T-helper 2 cell treated with Interferon-gamma antibody and Interleukin-4, amounts not matched to agents 5 μg/mL and 100 μg/mL, for 36 hours (primary cell): ENCODE data around the gene APOL6.
"Not testable (repeated sequence)": the region's sequence is repeated elsewhere in the genome, so short reads cannot be mapped to it uniquely, and the experiment has no call there.

Source experiments
- DNase-seq: peaks from one replicate; pipeline ENCODE4 v3.0.0; 2021; ENCODE audit warnings: low spot score
- H3K27ac Mint-ChIP-seq: one replicate; pipeline ENCODE4 v1.8.0; 2021; ENCODE audit warnings: mild to moderate bottlenecking, mixed read lengths
- H3K27me3 Mint-ChIP-seq: one replicate; pipeline ENCODE4 v1.8.0; 2021; ENCODE audit warnings: low read depth, mixed read lengths
- H3K36me3 Mint-ChIP-seq: one replicate; pipeline ENCODE4 v1.8.0; 2021; ENCODE audit warnings: low read depth, mixed read lengths
- H3K4me1 Mint-ChIP-seq: one replicate; pipeline ENCODE4 v1.8.0; 2021; ENCODE audit warnings: low read depth, mixed read lengths
- H3K4me3 Mint-ChIP-seq: one replicate; pipeline ENCODE4 v1.8.0; 2022; ENCODE audit warnings: mild to moderate bottlenecking, moderate library complexity, mixed read lengths
- H3K9me3 Mint-ChIP-seq: one replicate; pipeline ENCODE4 v1.8.0; 2021; ENCODE audit warnings: mixed read lengths

The APOL6 gene

DNA sequence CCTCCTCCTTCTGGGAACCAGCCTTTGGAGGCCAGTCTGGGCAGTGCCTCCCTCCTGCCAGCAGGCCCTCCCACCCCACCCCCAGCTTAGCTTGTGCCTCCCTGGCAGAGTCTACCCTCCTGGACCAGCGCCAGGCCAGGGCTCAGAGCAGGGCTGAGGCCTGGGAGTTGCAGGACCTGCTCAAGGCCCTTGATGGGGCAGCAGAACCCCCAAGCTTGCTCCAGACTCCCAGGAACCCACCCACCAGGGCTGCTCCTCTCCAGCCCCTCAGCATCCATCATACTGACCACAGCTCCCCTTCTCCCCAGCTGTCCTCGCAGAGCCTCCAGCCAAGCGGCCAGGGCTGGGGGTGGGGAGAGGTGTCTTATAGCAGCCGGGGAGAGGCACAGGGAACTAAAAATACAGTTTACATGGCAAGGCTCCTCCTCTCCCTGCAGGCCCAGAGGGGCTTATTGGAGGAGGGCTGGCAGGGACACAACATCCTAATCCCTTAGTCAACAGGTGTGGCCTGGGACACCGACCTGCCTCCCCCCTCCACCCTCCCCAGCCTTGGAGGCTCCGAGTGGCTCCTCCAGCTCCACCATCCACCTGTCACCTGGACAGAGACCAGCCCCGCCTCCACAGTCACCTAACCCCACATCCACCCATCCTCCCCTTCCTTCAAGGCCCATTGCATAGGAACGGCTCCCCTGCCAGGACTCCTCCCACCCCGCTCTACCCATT lies 25.9 kb upstream of the APOL6 start:
- DNase-seq: no peak
- peaks cover 7% of the 10 kb centered on the region for H3K4me1 Mint-ChIP-seq
- H3K27ac Mint-ChIP-seq: no peak overlapping the region
- H3K27me3 Mint-ChIP-seq: peaks cover 2% of the 10 kb centered on the region
- H3K36me3 Mint-ChIP-seq: no peaks in the 10 kb centered on the region
- no peaks in the 10 kb centered on the region for H3K9me3 Mint-ChIP-seq
- no peak overlapping the region for H3K4me3 Mint-ChIP-seq

GRCh38 chr22:35623885-35624284 lies 24.4 kb upstream of the APOL6 start:
- H3K36me3 Mint-ChIP-seq, H3K4me3 Mint-ChIP-seq, H3K27me3 Mint-ChIP-seq, H3K9me3 Mint-ChIP-seq, DNase-seq, H3K27ac Mint-ChIP-seq: not testable (repeated sequence)
- peaks cover 16% of the 10 kb centered on the region for H3K4me1 Mint-ChIP-seq

DNA sequence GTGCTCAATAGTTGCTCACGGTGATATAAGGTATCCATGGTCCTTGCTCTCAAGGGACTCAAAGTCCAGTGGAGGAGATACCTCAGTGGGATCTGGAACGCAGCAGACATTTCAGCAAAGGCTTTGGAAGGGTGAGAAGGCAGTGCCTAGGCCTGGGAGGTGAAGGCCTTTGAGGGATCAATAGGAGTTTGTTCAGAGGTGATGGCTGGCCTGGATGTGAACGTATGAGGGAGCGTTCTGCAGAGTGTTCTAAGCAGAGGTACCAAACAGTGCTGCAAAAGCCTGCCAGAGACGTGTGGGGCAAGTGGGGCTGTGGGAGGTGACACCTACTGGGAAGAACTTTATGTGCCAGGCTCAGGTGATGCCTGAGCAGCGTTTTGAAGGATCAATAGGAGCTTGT lies 23.7 kb upstream of the APOL6 start:
- Mint-ChIP-seq H3K27me3 (peaks cover 2% of the 10 kb centered on the region), H3K27ac (no peak overlapping the region), H3K4me3 (no peak overlapping the region), H3K4me1 (peaks cover 19% of the 10 kb centered on the region), H3K9me3 (no peaks in the 10 kb centered on the region), H3K36me3 (peaks cover 1% of the 10 kb centered on the region)
- DNase-seq: no peak

- Mint-ChIP-seq H3K9me3 (no peaks in the 10 kb centered on the region), H3K36me3 (peaks cover 1% of the 10 kb centered on the region), H3K4me3 (no peak overlapping the region), H3K27ac (no peak overlapping the region), H3K4me1 (peaks cover 27% of the 10 kb centered on the region), H3K27me3 (peaks cover 2% of the 10 kb centered on the region)
- DNase-seq: no peak
Observed at GRCh38 chr22:35625763-35626432, 22.3 kb upstream of the APOL6 start.

- H3K4me1 Mint-ChIP-seq: peaks cover 27% of the 10 kb centered on the region
- H3K36me3 Mint-ChIP-seq: peaks cover 1% of the 10 kb centered on the region
- peaks cover 2% of the 10 kb centered on the region for H3K27me3 Mint-ChIP-seq
- peak overlapping the region; percentile 83 for H3K4me3 Mint-ChIP-seq
- H3K27ac Mint-ChIP-seq: peak overlapping the region; percentile 72
- H3K9me3 Mint-ChIP-seq: no peaks in the 10 kb centered on the region
- peak; percentile 47 for DNase-seq
Observed at GRCh38 chr22:35627267-35628041, 20.8 kb upstream of the APOL6 start.

GRCh38 chr22:35628732-35629131 lies 19.5 kb upstream of the APOL6 start:
- Mint-ChIP-seq H3K9me3 (no peaks in the 10 kb centered on the region), H3K4me1 (peaks cover 30% of the 10 kb centered on the region), H3K36me3 (peaks cover 1% of the 10 kb centered on the region), H3K27ac (peak overlapping the region; percentile 31), H3K27me3 (peaks cover 2% of the 10 kb centered on the region), H3K4me3 (no peak overlapping the region)
- no peak for DNase-seq

GRCh38 chr22:35629406-35630216 lies 18.6 kb upstream of the APOL6 start:
- no peaks in the 10 kb centered on the region for H3K9me3 Mint-ChIP-seq

DNA sequence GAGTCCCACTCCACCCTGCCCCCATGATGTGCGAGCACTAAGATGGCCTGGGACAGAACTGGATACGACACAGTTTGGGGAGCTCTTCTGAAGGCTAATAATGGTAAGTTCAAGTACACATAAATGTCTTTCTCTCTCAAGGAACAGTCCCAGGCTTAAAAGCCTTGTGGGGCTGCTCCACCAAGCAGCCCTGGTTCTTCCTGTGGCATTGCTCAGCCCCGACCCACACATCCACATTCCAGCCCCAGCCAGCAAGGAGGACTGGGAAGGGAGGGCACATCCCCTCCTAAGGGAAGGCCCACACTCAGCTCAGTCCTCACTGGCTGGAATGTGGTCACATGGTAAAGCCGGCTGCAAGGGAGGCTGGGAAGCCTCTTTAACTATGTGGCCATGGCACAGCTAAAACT lies 17.9 kb upstream of the APOL6 start:
- Mint-ChIP-seq H3K27ac (peak overlapping the region; percentile 16), H3K36me3 (peaks cover 1% of the 10 kb centered on the region), H3K27me3 (peaks cover 6% of the 10 kb centered on the region), H3K9me3 (no peaks in the 10 kb centered on the region), H3K4me3 (no peak overlapping the region), H3K4me1 (peaks cover 42% of the 10 kb centered on the region)
- DNase-seq: no peak

More at GRCh38 chr22:35629406-35630216, 18.6 kb upstream of the APOL6 start:
- peaks cover 1% of the 10 kb centered on the region for H3K36me3 Mint-ChIP-seq
- H3K4me1 Mint-ChIP-seq: peaks cover 37% of the 10 kb centered on the region
- peak overlapping the region; percentile 62 for H3K27ac Mint-ChIP-seq
- H3K27me3 Mint-ChIP-seq: peaks cover 2% of the 10 kb centered on the region
- peak overlapping the region; percentile 16 for H3K4me3 Mint-ChIP-seq
- DNase-seq: peak; percentile 81

- Mint-ChIP-seq H3K36me3 (peaks cover 1% of the 10 kb centered on the region), H3K27ac (no peak overlapping the region), H3K4me3 (no peak overlapping the region), H3K4me1 (peaks cover 42% of the 10 kb centered on the region), H3K27me3 (peaks cover 4% of the 10 kb centered on the region), H3K9me3 (no peaks in the 10 kb centered on the region)
- DNase-seq: no peak
Observed at GRCh38 chr22:35630891-35631290, 17.4 kb upstream of the APOL6 start.

DNA sequence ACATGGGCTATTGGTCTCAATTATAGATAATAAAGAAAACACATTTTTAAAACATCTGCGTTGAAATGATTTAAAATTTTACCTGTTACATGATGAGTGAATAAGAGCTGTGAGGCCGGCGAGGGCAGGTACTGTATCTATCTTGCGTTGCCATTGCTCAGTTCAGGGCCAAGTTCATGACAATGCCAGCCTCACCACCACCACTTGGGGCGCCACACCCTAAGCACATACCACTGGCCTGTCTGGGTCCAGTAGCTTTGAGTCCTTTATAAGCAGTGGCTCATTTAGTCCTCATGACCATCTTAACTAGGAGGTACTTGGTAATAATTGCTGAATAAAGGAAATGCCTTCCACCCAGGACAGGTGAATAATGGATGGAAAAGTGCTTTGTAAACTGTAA lies 16.6 kb upstream of the APOL6 start:
- H3K9me3 Mint-ChIP-seq: no peaks in the 10 kb centered on the region
- peaks cover 1% of the 10 kb centered on the region for H3K36me3 Mint-ChIP-seq
- H3K4me1 Mint-ChIP-seq: peaks cover 42% of the 10 kb centered on the region
- DNase-seq: peak; percentile 21
- H3K4me3 Mint-ChIP-seq: no peak overlapping the region
- peaks cover 3% of the 10 kb centered on the region for H3K27me3 Mint-ChIP-seq
- H3K27ac Mint-ChIP-seq: no peak overlapping the region

- no peak overlapping the region for H3K27ac Mint-ChIP-seq
- H3K9me3 Mint-ChIP-seq: no peaks in the 10 kb centered on the region
- no peak overlapping the region for H3K4me3 Mint-ChIP-seq
- peaks cover 33% of the 10 kb centered on the region for H3K4me1 Mint-ChIP-seq
- DNase-seq: no peak
- H3K27me3 Mint-ChIP-seq: peaks cover 5% of the 10 kb centered on the region
- peaks cover 1% of the 10 kb centered on the region for H3K36me3 Mint-ChIP-seq
Observed at GRCh38 chr22:35632935-35633334, 15.3 kb upstream of the APOL6 start.

DNA sequence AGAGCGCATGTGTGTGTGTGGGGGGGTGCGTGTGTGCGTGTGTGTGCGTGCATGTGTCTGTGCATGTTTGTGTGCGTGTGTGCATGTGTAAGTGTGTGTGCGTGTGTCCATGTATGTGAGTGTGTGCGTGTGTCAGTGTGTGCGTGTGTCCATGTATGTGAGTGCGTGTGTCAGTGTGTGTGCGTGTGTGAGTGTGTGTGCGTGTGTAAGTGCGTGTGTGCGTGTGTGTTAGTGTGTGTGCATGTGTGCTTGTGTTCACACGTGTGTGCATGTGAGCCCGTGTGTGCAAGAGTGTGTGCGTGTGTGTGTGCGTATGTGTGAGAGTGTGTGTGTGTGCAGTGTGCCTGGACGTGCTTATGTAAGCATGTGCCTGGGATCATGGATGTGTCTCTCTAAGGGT lies 14.7 kb upstream of the APOL6 start:
- Mint-ChIP-seq H3K4me1 (peaks cover 30% of the 10 kb centered on the region), H3K27me3 (peaks cover 5% of the 10 kb centered on the region), H3K27ac (no peak overlapping the region), H3K36me3 (peaks cover under 1% of the 10 kb centered on the region), H3K4me3 (no peak overlapping the region), H3K9me3 (no peaks in the 10 kb centered on the region)
- DNase-seq: no peak

- no peak for DNase-seq
- H3K27me3 Mint-ChIP-seq: peaks cover 5% of the 10 kb centered on the region
- no peak overlapping the region for H3K27ac Mint-ChIP-seq
Observed at GRCh38 chr22:35634015-35634414, 14.2 kb upstream of the APOL6 start.

More at GRCh38 chr22:35634015-35634414, 14.2 kb upstream of the APOL6 start:
- Mint-ChIP-seq H3K4me1 (peaks cover 29% of the 10 kb centered on the region), H3K4me3 (no peak overlapping the region), H3K36me3 (no peaks in the 10 kb centered on the region), H3K9me3 (no peaks in the 10 kb centered on the region)
